ENCODE measurements around the gene PTPN4.
A peak's percentile ranks its signal among the peaks of the same experiment; 100 is the strongest.

The PTPN4 gene

GRCh38 chr2:119788752-119789151 is 29.0 kb downstream of the PTPN4 start:
- no peak overlapping the region for H3K4me3 ChIP-seq (replicated peaks; ENCODE audit: insufficient read depth, low read length)
- TF ChIP-seq CTCF (IDR thresholded peaks at IDR 0.05; ENCODE audit: insufficient read depth, low read length), result no peak
- no peak for TF ChIP-seq POLR2AphosphoS5 (IDR thresholded peaks at IDR 0.05; ENCODE audit: low read depth)
- no peak for TF ChIP-seq REST (IDR thresholded peaks at IDR 0.05; ENCODE audit: insufficient replicate concordance, low read depth)
- TF ChIP-seq SPI1 (IDR thresholded peaks at IDR 0.05; ENCODE audit: borderline replicate concordance, low read depth), result peak; percentile 21; the same call in 1 of the 2 replicates
- TF ChIP-seq GABPA (IDR thresholded peaks at IDR 0.05; ENCODE audit: low read depth), result no peak
- H3K27me3 ChIP-seq (ENCODE audit: insufficient read depth, poor library complexity, severe bottlenecking), result no peaks in the 10 kb centered on the region
- DNase-seq (ENCODE audit: low read depth in 1 of 2, low spot score in 1 of 2), result no peak
- no peak overlapping the region for H3K27ac ChIP-seq (replicated peaks)

GRCh38 chr2:119790466-119790865 is 30.7 kb downstream of the PTPN4 start:
- no peak for TF ChIP-seq CTCF (IDR thresholded peaks at IDR 0.05; ENCODE audit: insufficient read depth, low read length)
- no peak for TF ChIP-seq SPI1 (IDR thresholded peaks at IDR 0.05; ENCODE audit: borderline replicate concordance, low read depth)
- TF ChIP-seq GABPA (IDR thresholded peaks at IDR 0.05; ENCODE audit: low read depth), result no peak
- H3K4me3 ChIP-seq (replicated peaks; ENCODE audit: insufficient read depth, low read length), result no peak overlapping the region

GRCh38 chr2:119792907-119793312 is 33.2 kb downstream of the PTPN4 start:
- Histone ChIP-seq H3K4me3 (replicated peaks; ENCODE audit: insufficient read depth, low read length) (no peak overlapping the region), H3K27me3 (ENCODE audit: insufficient read depth, poor library complexity, severe bottlenecking) (no peaks in the 10 kb centered on the region), H3K27ac (replicated peaks) (no peak overlapping the region)
- no peak for TF ChIP-seq GABPA (IDR thresholded peaks at IDR 0.05; ENCODE audit: low read depth)
- no peak for TF ChIP-seq POLR2AphosphoS5 (IDR thresholded peaks at IDR 0.05; ENCODE audit: low read depth)
- TF ChIP-seq SPI1 (IDR thresholded peaks at IDR 0.05; ENCODE audit: borderline replicate concordance, low read depth), result no peak
- TF ChIP-seq CTCF (IDR thresholded peaks at IDR 0.05; ENCODE audit: insufficient read depth, low read length), result no peak
- no peak for TF ChIP-seq REST (IDR thresholded peaks at IDR 0.05; ENCODE audit: insufficient replicate concordance, low read depth)
- DNase-seq (ENCODE audit: low read depth in 1 of 2, low spot score in 1 of 2), result no peak

More at GRCh38 chr2:119790466-119790865, 30.7 kb downstream of the PTPN4 start:
- Histone ChIP-seq H3K27ac (replicated peaks) (no peak overlapping the region), H3K27me3 (ENCODE audit: insufficient read depth, poor library complexity, severe bottlenecking) (no peaks in the 10 kb centered on the region)
- no peak for DNase-seq (ENCODE audit: low read depth in 1 of 2, low spot score in 1 of 2)

GRCh38 chr2:119794237-119794636 is 34.5 kb downstream of the PTPN4 start:
- TF ChIP-seq GABPA (IDR thresholded peaks at IDR 0.05; ENCODE audit: low read depth), result no peak
- TF ChIP-seq REST (IDR thresholded peaks at IDR 0.05; ENCODE audit: insufficient replicate concordance, low read depth), result no peak
- no peak for TF ChIP-seq POLR2AphosphoS5 (IDR thresholded peaks at IDR 0.05; ENCODE audit: low read depth)
- TF ChIP-seq SPI1 (IDR thresholded peaks at IDR 0.05; ENCODE audit: borderline replicate concordance, low read depth), result no peak
- TF ChIP-seq CTCF (IDR thresholded peaks at IDR 0.05; ENCODE audit: insufficient read depth, low read length), result no peak

More at GRCh38 chr2:119794237-119794636, 34.5 kb downstream of the PTPN4 start:
- H3K4me3 ChIP-seq (replicated peaks; ENCODE audit: insufficient read depth, low read length), result no peak overlapping the region
- no peak for DNase-seq (ENCODE audit: low read depth in 1 of 2, low spot score in 1 of 2)
- no peaks in the 10 kb centered on the region for H3K27me3 ChIP-seq (ENCODE audit: insufficient read depth, poor library complexity, severe bottlenecking)
- H3K27ac ChIP-seq (replicated peaks), result no peak overlapping the region
